ENCODE data around the gene ACP1. TPM values are rescaled to one million over a fixed set of nuclear protein-coding genes. Genes with fewer than 3 reads are reported as not detected.
A peak's percentile ranks its signal among the peaks of the same experiment; 100 is the strongest.

ACP1 gene
- total RNA-seq, 4 donors from 2014 or later, result 54.0 to 81.5 (median 73.8) TPM

DNA sequence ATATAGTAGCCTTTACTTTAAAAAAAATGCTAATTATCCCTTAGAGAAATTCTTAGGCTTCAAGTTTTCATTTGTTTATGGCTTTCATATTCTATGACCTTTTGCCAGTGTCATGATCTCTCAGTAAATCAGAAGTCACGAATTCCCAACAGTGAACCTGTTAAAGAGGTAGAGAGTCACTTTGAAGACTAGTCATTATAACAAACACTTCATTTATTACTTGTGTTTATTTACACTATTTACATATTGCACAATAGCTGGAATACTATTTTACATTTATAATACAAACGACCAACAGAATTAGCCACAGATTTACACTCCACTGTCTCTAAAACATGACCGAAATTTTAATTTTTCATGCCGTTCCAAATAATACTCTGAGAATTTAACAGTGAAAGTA is 14.6 kb downstream of the ACP1 start:
- intact Hi-C loops (cut with DNase I), result no loop called here
- TF ChIP-seq EP300 (IDR thresholded peaks at IDR 0.05) (no peak), POLR2AphosphoS5 (IDR thresholded peaks at IDR 0.05) (no peak), POLR2A (IDR thresholded peaks at IDR 0.05; ENCODE audit: low read depth) (no peak)
- TF ChIP-seq, protein P1, sequence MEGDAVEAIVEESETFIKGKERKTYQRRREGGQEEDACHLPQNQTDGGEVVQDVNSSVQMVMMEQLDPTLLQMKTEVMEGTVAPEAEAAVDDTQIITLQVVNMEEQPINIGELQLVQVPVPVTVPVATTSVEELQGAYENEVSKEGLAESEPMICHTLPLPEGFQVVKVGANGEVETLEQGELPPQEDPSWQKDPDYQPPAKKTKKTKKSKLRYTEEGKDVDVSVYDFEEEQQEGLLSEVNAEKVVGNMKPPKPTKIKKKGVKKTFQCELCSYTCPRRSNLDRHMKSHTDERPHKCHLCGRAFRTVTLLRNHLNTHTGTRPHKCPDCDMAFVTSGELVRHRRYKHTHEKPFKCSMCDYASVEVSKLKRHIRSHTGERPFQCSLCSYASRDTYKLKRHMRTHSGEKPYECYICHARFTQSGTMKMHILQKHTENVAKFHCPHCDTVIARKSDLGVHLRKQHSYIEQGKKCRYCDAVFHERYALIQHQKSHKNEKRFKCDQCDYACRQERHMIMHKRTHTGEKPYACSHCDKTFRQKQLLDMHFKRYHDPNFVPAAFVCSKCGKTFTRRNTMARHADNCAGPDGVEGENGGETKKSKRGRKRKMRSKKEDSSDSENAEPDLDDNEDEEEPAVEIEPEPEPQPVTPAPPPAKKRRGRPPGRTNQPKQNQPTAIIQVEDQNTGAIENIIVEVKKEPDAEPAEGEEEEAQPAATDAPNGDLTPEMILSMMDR (IDR thresholded peaks at IDR 0.05), result no peak
- WGBS, result 80% methylated on average over 4 of the region's 4 CpGs
- H3K9me3 ChIP-seq, result no peaks in the 10 kb centered on the region
- no peak overlapping the region for H3K27ac ChIP-seq (replicated peaks in 1 of 4)
- H3K27me3 ChIP-seq, result no peaks in the 10 kb centered on the region
- DNase-seq (ENCODE audit: extremely low spot score), result no peak
- H3K36me3 ChIP-seq, result peaks cover 18 to 82% (median 65%) of the 10 kb centered on the region in 4 donors
- H3K4me1 ChIP-seq, result peaks cover 0 to 8% (median 0%) of the 10 kb centered on the region in 4 donors
- H3K4me3 ChIP-seq, result no peak overlapping the region

DNA sequence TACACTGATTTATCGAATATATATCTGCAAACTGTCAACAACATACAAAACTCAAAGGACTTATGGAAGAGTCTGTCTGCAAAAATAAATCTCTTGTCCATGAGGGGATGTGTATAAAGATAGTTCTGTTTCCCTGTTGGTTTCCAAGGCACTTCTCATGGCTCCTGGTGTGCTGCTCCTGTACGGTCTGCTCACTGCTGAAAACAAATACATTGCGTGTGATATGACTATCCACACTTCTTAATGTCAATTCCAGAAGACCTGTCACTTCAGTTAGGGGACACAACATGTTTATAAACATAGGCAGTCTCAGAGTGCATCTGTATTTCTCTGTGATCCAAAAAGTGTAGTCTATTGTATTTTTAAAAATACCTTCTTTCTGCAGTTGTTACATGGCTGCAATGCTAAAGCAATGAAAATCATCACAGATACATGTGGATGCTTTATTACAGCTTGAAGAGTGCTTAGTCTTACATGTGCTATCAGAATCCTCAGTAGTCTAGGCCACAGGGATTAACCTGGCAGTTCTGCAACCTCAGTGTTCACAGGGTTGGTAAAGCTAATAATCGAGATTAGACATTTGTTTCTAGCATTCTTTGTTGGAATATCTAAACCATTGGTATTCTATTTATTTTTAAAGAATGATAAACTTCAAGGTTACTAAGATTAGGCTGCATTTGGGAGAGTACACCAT is 15.4 kb downstream of the ACP1 start:
- Histone ChIP-seq H3K36me3 (peaks cover 18 to 78% (median 63%) of the 10 kb centered on the region in 4 donors), H3K27me3 (no peaks in the 10 kb centered on the region), H3K4me3 (no peak overlapping the region), H3K9me3 (no peaks in the 10 kb centered on the region), H3K4me1 (peaks cover 0 to 8% (median 0%) of the 10 kb centered on the region in 4 donors), H3K27ac (replicated peaks in 1 of 4) (no peak overlapping the region)
- DNase-seq (ENCODE audit: extremely low spot score), result peak; percentile 14
- TF ChIP-seq POLR2A (IDR thresholded peaks at IDR 0.05; ENCODE audit: low read depth) (no peak), EP300 (IDR thresholded peaks at IDR 0.05) (no peak), POLR2AphosphoS5 (IDR thresholded peaks at IDR 0.05) (no peak)
- TF ChIP-seq, protein P1 (IDR thresholded peaks at IDR 0.05), result no peak
- WGBS, result 85% methylated on average over 4 of the region's 4 CpGs
- intact Hi-C loops (cut with DNase I), result no loop called here

DNA sequence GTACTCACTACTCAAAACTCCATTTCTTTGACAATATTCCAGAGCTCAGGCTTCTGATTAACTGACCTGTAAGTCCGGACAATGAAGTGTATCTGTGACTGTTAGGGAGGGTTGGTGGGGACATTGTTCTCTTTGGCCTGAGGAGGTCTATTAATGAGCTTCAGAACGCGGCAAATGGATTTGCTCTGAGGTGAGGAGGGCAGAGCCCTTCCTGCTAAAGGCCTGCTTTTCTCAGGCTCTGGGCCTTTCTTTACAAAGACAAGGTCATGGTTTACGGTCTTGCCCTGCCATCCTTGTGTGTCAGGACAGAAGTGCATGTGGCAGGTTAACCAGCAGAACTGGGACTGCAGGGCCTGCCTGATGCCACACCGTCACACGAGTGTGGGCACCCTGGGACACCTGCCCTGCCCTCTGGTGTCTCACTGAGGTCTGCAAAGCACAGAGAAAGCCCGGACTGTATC is 15.9 kb downstream of the ACP1 start:
- peak; percentile 62 for DNase-seq (ENCODE audit: extremely low spot score)
- no peak overlapping the region for H3K4me3 ChIP-seq
- 91% methylated on average over 7 of the region's 7 CpGs for WGBS
- no peak for TF ChIP-seq POLR2AphosphoS5 (IDR thresholded peaks at IDR 0.05)
- TF ChIP-seq, protein P1 (IDR thresholded peaks at IDR 0.05), result no peak
- no peak for TF ChIP-seq EP300 (IDR thresholded peaks at IDR 0.05)
- TF ChIP-seq POLR2A (IDR thresholded peaks at IDR 0.05; ENCODE audit: low read depth), result no peak
- no peak overlapping the region for H3K27ac ChIP-seq (replicated peaks in 1 of 4)
- H3K27me3 ChIP-seq, result no peaks in the 10 kb centered on the region
- peaks cover 0 to 8% (median 0%) of the 10 kb centered on the region in 4 donors for H3K4me1 ChIP-seq
- no peaks in the 10 kb centered on the region for H3K9me3 ChIP-seq
- intact Hi-C loops (cut with DNase I), result no loop called here
- peaks cover 18 to 72% (median 61%) of the 10 kb centered on the region in 4 donors for H3K36me3 ChIP-seq

DNA sequence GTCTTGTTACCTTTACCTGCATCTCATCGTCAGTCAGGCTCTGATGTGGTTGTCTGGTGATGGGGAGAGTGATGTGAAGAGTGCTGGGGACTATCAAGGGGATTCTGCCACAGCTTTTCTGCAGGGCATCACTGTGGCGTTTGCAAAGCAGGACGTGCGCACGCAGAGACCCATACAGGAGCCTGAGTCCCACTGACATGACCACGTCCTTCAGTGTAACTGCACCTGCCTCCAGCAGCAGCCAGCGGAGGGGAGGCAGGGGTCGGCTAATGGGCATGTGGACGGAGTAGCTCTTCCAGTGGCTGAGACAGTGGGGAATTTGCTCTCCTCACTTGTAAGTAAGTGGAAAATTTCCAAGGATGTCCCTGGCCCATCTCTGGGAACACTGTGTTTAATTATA is 16.6 kb downstream of the ACP1 start:
- DNase-seq (ENCODE audit: extremely low spot score), result peak; percentile 12
- TF ChIP-seq EP300 (IDR thresholded peaks at IDR 0.05) (no peak), POLR2A (IDR thresholded peaks at IDR 0.05; ENCODE audit: low read depth) (no peak), POLR2AphosphoS5 (IDR thresholded peaks at IDR 0.05) (no peak)
- TF ChIP-seq, protein P1 (IDR thresholded peaks at IDR 0.05), result no peak
- Histone ChIP-seq H3K4me1 (peaks cover 0 to 8% (median 0%) of the 10 kb centered on the region in 4 donors), H3K36me3 (peaks cover 18 to 66% (median 55%) of the 10 kb centered on the region in 4 donors), H3K27ac (replicated peaks in 1 of 4) (no peak overlapping the region), H3K9me3 (no peaks in the 10 kb centered on the region), H3K4me3 (no peak overlapping the region), H3K27me3 (no peaks in the 10 kb centered on the region)
- 93% methylated on average over 9 of the region's 9 CpGs for WGBS
- intact Hi-C loops (cut with DNase I), result no loop called here

Data from esophagus muscularis mucosa (tissue), 4 donors.